Heart left ventricle (tissue), 13 donors: ENCODE measurements around the gene CELF4.

Source experiments
- CTCF ChIP-seq, 12 donors: fragments of 200-600 bp; sonication (generic) in 4 of 12; IDR thresholded peaks; one replicate each; pipeline versions ENCODE4 v1.5.0 to v1.8.0; 2018 to 2022; ENCODE audit warnings: antibody characterized with exemption in 12 of 12, mild to moderate bottlenecking in 5 of 12
- POLR2A ChIP-seq, 2 donors: fragments of 450-650 bp; IDR thresholded peaks; one replicate each; pipeline ENCODE4 v1.6.1; 2017; ENCODE audit warnings: antibody characterized with exemption in 2 of 2, mild to moderate bottlenecking in 2 of 2, moderate library complexity in 2 of 2
- donor health status: ischemic (EF 13 %, LVEDD 7.1; RV severe dilation, severe dysfunction).
- donor health status: DM: no; HTN: yes; CAD: no.
- donor health status: DM: no; HTN: no; CAD: no.
- donor health status: ischemic (EF 25% LVEDD 6.9; RV normal size, moderate dysfunction).
- donor health status: ischemic (EF 25% LVEDD 5.7; RV mildly dilated, moderate dysfunction).
- donor health status: ischemic (EF 35%, LVEDD 5.7; RV mildly dilated, moderate dysfunction).
- donor health status: nonischemic (EF 11% LVEDD 7.7; RV severe dilation, severe dysfunction).
- donor health status: DM: yes; HTN: yes; CAD: no.
- donor health status: PGD.
- donor health status: ischemic (EF 29% LVEDD 5.4; RV normal size, mild dysfunction).
- donor health status: nonischemic (EF 23%, LVEDD 6.1; RV moderate dilation, normal function).

GRCh38 chr18:37309059-37309458 is 256.5 kb downstream of the CELF4 start:
- TF ChIP-seq CTCF (IDR thresholded peaks at IDR 0.05) (no peak), POLR2A (IDR thresholded peaks at IDR 0.05) (no peak)
